ENCODE data around the gene IGFBP1. TPM values are rescaled to one million over a fixed set of nuclear protein-coding genes. Genes with fewer than 3 reads are reported as not detected.

The IGFBP1 gene
- total RNA-seq, 1 donor from 2014 or later: not detected

- no peak within 1 kb of the TSS for H3K27ac Mint-ChIP-seq
- peaks cover 5% of the 10 kb centered on the region for H3K4me1 Mint-ChIP-seq
- no peaks in the 10 kb centered on the region for H3K27me3 Mint-ChIP-seq (ENCODE audit: low read depth)
- no peak for DNase-seq (ENCODE audit: low spot score in 2 of 2, unreplicated experiment in 2 of 2)
- no peaks in the 10 kb centered on the region for H3K36me3 Mint-ChIP-seq
- peaks cover 4% of the 10 kb centered on the region for H3K9me3 Mint-ChIP-seq
- no peak for TF ChIP-seq CTCF (IDR thresholded peaks at IDR 0.05; ENCODE audit: unreplicated experiment)
- no peak within 1 kb of the TSS for H3K4me3 Mint-ChIP-seq
Observed at GRCh38 chr7:45873035-45873354, 15.3 kb upstream of the IGFBP1 start, which contains the start of gene CCDC201. Gene CCDC201 (minus strand): TSS chr7:45873082. CDS start chr7:45873007, 75 bp downstream.

GRCh38 chr7:45873355-45873754 is 14.9 kb upstream of the IGFBP1 start:
- no peak for DNase-seq (ENCODE audit: low spot score in 2 of 2, unreplicated experiment in 2 of 2)

GRCh38 chr7:45874408-45875131 is 13.7 kb upstream of the IGFBP1 start:
- H3K36me3 Mint-ChIP-seq: no peaks in the 10 kb centered on the region
- H3K4me3 Mint-ChIP-seq: no peak overlapping the region
- peaks cover 3% of the 10 kb centered on the region for H3K4me1 Mint-ChIP-seq
- H3K27ac Mint-ChIP-seq: no peak overlapping the region
- no peak for TF ChIP-seq CTCF (IDR thresholded peaks at IDR 0.05; ENCODE audit: unreplicated experiment)
- H3K9me3 Mint-ChIP-seq: peaks cover 19% of the 10 kb centered on the region
- DNase-seq (ENCODE audit: low spot score in 2 of 2, unreplicated experiment in 2 of 2): no peak
- H3K27me3 Mint-ChIP-seq (ENCODE audit: low read depth): no peaks in the 10 kb centered on the region

More at GRCh38 chr7:45873355-45873754, 14.9 kb upstream of the IGFBP1 start:
- H3K4me1 Mint-ChIP-seq: peaks cover 5% of the 10 kb centered on the region
- no peaks in the 10 kb centered on the region for H3K36me3 Mint-ChIP-seq
- H3K9me3 Mint-ChIP-seq: peaks cover 7% of the 10 kb centered on the region
- H3K27ac Mint-ChIP-seq: no peak overlapping the region
- H3K4me3 Mint-ChIP-seq: no peak overlapping the region
- TF ChIP-seq CTCF (IDR thresholded peaks at IDR 0.05; ENCODE audit: unreplicated experiment): no peak
- no peaks in the 10 kb centered on the region for H3K27me3 Mint-ChIP-seq (ENCODE audit: low read depth)

- H3K9me3 Mint-ChIP-seq: peaks cover 19% of the 10 kb centered on the region
- no peak overlapping the region for H3K4me3 Mint-ChIP-seq
- H3K4me1 Mint-ChIP-seq: no peaks in the 10 kb centered on the region
- no peak for DNase-seq (ENCODE audit: low spot score in 2 of 2, unreplicated experiment in 2 of 2)
- H3K36me3 Mint-ChIP-seq: no peaks in the 10 kb centered on the region
- no peak for TF ChIP-seq CTCF (IDR thresholded peaks at IDR 0.05; ENCODE audit: unreplicated experiment)
- no peak overlapping the region for H3K27ac Mint-ChIP-seq
- H3K27me3 Mint-ChIP-seq (ENCODE audit: low read depth): no peaks in the 10 kb centered on the region
Observed at GRCh38 chr7:45876519-45876918, 11.8 kb upstream of the IGFBP1 start.

- no peak for TF ChIP-seq CTCF (IDR thresholded peaks at IDR 0.05; ENCODE audit: unreplicated experiment)
- peaks cover 19% of the 10 kb centered on the region for H3K9me3 Mint-ChIP-seq
- no peak overlapping the region for H3K27ac Mint-ChIP-seq
- peaks cover 6% of the 10 kb centered on the region for H3K27me3 Mint-ChIP-seq (ENCODE audit: low read depth)
- DNase-seq (ENCODE audit: low spot score in 2 of 2, unreplicated experiment in 2 of 2): no peak
- H3K36me3 Mint-ChIP-seq: no peaks in the 10 kb centered on the region
- H3K4me1 Mint-ChIP-seq: no peaks in the 10 kb centered on the region
- H3K4me3 Mint-ChIP-seq: no peak overlapping the region
Observed at GRCh38 chr7:45878457-45879144, 9.7 kb upstream of the IGFBP1 start.

Data from mesothelial cell of epicardium (in vitro differentiated cells).